ENCODE results near the gene DYSF.

The DYSF gene

GRCh38 chr2:71456617-71457016, 3.3 kb downstream of the DYSF start:
- DNase-seq (ENCODE audit: low read depth in 2 of 2): no peak

GRCh38 chr2:71457123-71457915, 4.0 kb downstream of the DYSF start:
- no peak for DNase-seq (ENCODE audit: low read depth in 2 of 2)

GRCh38 chr2:71457923-71458322, 4.6 kb downstream of the DYSF start:
- no peak for DNase-seq (ENCODE audit: low read depth in 2 of 2)

GRCh38 chr2:71458413-71459083, 5.2 kb downstream of the DYSF start:
- no peak for DNase-seq (ENCODE audit: low read depth in 2 of 2)

GRCh38 chr2:71459084-71459431, 5.7 kb downstream of the DYSF start:
- DNase-seq (ENCODE audit: low read depth in 2 of 2): no peak

GRCh38 chr2:71460056-71460455, 6.7 kb downstream of the DYSF start:
- no peak for DNase-seq (ENCODE audit: low read depth in 2 of 2)

GRCh38 chr2:71460595-71461303, 7.4 kb downstream of the DYSF start:
- no peak for DNase-seq (ENCODE audit: low read depth in 2 of 2)

- no peak for DNase-seq (ENCODE audit: low read depth in 2 of 2)
Observed at GRCh38 chr2:71461304-71461671, 7.9 kb downstream of the DYSF start.

GRCh38 chr2:71462056-71462605, 8.8 kb downstream of the DYSF start:
- DNase-seq (ENCODE audit: low read depth in 2 of 2): no peak

- DNase-seq (ENCODE audit: low read depth in 2 of 2): no peak
Observed at GRCh38 chr2:71462641-71463341, 9.4 kb downstream of the DYSF start.

GRCh38 chr2:71463342-71463654, 9.9 kb downstream of the DYSF start:
- DNase-seq (ENCODE audit: low read depth in 2 of 2): no peak

GRCh38 chr2:71464389-71464788, 11.0 kb downstream of the DYSF start:
- DNase-seq (ENCODE audit: low read depth in 2 of 2): no peak

- DNase-seq (ENCODE audit: low read depth in 2 of 2): no peak
Observed at GRCh38 chr2:71465356-71465755, 12.0 kb downstream of the DYSF start.

- DNase-seq (ENCODE audit: low read depth in 2 of 2): no peak
Observed at GRCh38 chr2:71465961-71466300, 12.6 kb downstream of the DYSF start.

- DNase-seq (ENCODE audit: low read depth in 2 of 2): no peak
Observed at GRCh38 chr2:71466301-71467179, 13.2 kb downstream of the DYSF start.

GRCh38 chr2:71467180-71467815, 13.9 kb downstream of the DYSF start:
- no peak for DNase-seq (ENCODE audit: low read depth in 2 of 2)

- DNase-seq (ENCODE audit: low read depth in 2 of 2): no peak
Observed at GRCh38 chr2:71468279-71469015, 15.1 kb downstream of the DYSF start.

GRCh38 chr2:71469403-71470398, 16.3 kb downstream of the DYSF start:
- DNase-seq (ENCODE audit: low read depth in 2 of 2): no peak

GRCh38 chr2:71471276-71471675, 17.9 kb downstream of the DYSF start:
- DNase-seq (ENCODE audit: low read depth in 2 of 2): no peak

All from stimulated activated CD8-positive, alpha-beta memory T cell treated with anti-CD3 and anti-CD28 coated beads, Interleukin-15, amount 100 ng/mL, for 48 hours (primary cell).